DOHH2 (cell line): ENCODE measurements around the gene CFAP119.

Experiments used
- CTCF ChIP-seq: fragments of 200-600 bp; sonication (generic); IDR thresholded peaks from one replicate; pipeline ENCODE4 v1.5.1; 2014; ENCODE audit warnings: antibody characterized with exemption, mild to moderate bottlenecking, low read depth, low read length; ENCODE audit not compliant: poor library complexity, severe bottlenecking
- EZH2phosphoT487 ChIP-seq: fragments of 200-600 bp; sonication (generic); IDR thresholded peaks from 2 replicates; pipeline ENCODE4 v1.6.1; 2017; ENCODE audit warnings: borderline replicate concordance, mild to moderate bottlenecking, antibody characterized with exemption, low read length, moderate library complexity, mixed read lengths

DNA sequence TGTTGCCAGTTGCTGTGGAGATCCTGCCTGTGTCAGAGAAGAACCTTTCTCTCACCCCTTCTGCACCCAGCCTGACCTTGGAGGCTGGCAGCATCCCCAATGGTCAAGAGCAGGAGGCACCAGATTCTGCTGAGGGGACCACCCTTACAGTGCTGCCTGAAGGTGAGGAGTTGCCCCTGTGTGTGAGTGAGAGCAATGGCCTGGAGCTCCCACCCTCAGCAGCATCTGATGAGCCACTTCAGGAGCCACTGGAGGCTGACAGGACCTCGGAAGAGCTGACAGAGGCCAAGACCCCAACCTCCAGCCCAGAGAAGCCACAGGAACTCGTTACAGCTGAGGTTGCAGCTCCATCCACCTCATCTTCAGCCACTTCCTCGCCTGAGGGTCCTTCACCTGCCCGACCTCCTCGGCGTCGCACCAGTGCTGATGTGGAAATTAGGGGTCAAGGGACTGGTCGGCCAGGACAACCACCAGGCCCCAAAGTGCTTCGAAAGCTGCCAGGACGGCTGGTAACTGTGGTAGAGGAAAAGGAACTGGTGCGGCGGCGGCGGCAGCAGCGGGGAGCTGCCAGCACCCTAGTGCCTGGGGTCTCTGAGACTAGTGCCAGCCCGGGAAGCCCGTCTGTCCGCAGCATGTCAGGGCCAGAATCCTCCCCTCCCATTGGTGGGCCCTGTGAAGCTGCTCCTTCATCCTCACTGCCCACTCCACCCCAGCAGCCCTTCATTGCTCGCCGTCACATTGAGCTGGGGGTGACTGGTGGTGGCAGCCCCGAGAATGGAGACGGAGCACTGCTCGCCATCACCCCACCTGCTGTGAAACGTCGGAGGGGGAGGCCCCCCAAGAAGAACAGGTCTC is 23.8 kb downstream of the CFAP119 start:
- no peak for TF ChIP-seq CTCF
- TF ChIP-seq EZH2phosphoT487 = no peak
